Lower lobe of right lung (tissue), 2 donors: ENCODE data around the gene WDR37. TPM values are rescaled to one million over a fixed set of nuclear protein-coding genes. Genes with fewer than 3 reads are reported as not detected.

Source experiments
- ATAC-seq, 2 donors: fragments of 200-7000 bp; cut with Tn5 transposase; one replicate each; pipeline ENCODE4 v1.9.1; 2020 to 2022; ENCODE audit warnings: mild to moderate bottlenecking in 2 of 2, moderate library complexity in 2 of 2
- DNase-seq: peaks from one replicate; pipeline ENCODE4 v3.0.0-alpha.2; 2020
- H3K27ac ChIP-seq: fragments of 200-600 bp; one replicate; pipeline ENCODE4 v1.8.0; 2022
- H3K27me3 ChIP-seq: fragments of 200-600 bp; one replicate; pipeline ENCODE4 v1.8.0; 2022; ENCODE audit warnings: low read depth
- H3K36me3 ChIP-seq: fragments of 200-600 bp; one replicate; pipeline ENCODE4 v1.8.0; 2022; ENCODE audit warnings: mild to moderate bottlenecking
- H3K4me1 ChIP-seq: fragments of 200-600 bp; one replicate; pipeline ENCODE4 v1.8.0; 2022
- H3K4me3 ChIP-seq: fragments of 200-600 bp; one replicate; pipeline ENCODE4 v1.8.0; 2022; ENCODE audit warnings: mild to moderate bottlenecking
- H3K9me3 ChIP-seq: fragments of 200-600 bp; one replicate; pipeline ENCODE4 v1.8.0; 2022
- intact Hi-C: fragments of 100-400 bp; cut with DNase I; formaldehyde crosslinking; loops from one replicate; pipeline ENCODE4 v1.11.0; 2022
- total RNA-seq: library from RNA; stranded (reverse); fragmentation: NEBNext Ultra II Directional; extraction: Animal tissue kit (Norgen Biotek cat#: 25700); gene quantifications from one replicate; pipeline ENCODE4 v1.2.1, GENCODE V29; 2021
- TF ChIP-seq, protein P1 (sequence below): fragments of 200-600 bp; IDR thresholded peaks from one replicate; pipeline ENCODE4 v1.8.0; 2022; ENCODE audit warnings: antibody characterized with exemption, mild to moderate bottlenecking
- donor health status: DM: no; HTN: yes; CAD: no; lungs with severe emphysema.

Gene WDR37
- total RNA-seq, 1 donor from 2014 or later = 22.0 TPM

DNA sequence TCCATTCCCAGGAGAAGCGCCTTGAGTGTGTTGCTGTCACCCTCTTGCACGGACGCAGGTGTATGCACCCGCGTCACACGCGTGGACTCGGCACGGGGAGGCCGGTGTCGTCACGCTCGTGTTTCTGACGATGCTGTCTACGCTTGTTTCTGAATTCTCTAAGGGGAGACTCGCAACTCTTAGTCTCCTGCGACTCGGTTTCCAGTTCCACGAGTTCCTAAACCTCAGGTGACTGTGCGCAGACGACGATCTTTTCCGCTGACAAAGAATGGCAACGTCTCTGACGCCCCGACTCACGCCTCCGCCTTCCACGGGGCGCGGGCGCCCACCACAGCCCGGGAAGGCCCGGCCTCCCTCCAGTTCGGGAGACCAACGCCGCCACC lies 7.8 kb upstream of the WDR37 start:
- ATAC-seq = peak; percentile 2 to 3
- peak overlapping the region; percentile 100 for H3K27ac ChIP-seq
- intact Hi-C loops = no loop called here
- no peaks in the 10 kb centered on the region for H3K27me3 ChIP-seq
- H3K4me1 ChIP-seq = peaks cover 58% of the 10 kb centered on the region
- H3K4me3 ChIP-seq = peak overlapping the region; percentile 79
- DNase-seq = peak; percentile 69
- H3K36me3 ChIP-seq = peaks cover 17% of the 10 kb centered on the region
- no peaks in the 10 kb centered on the region for H3K9me3 ChIP-seq
- TF ChIP-seq, protein P1, sequence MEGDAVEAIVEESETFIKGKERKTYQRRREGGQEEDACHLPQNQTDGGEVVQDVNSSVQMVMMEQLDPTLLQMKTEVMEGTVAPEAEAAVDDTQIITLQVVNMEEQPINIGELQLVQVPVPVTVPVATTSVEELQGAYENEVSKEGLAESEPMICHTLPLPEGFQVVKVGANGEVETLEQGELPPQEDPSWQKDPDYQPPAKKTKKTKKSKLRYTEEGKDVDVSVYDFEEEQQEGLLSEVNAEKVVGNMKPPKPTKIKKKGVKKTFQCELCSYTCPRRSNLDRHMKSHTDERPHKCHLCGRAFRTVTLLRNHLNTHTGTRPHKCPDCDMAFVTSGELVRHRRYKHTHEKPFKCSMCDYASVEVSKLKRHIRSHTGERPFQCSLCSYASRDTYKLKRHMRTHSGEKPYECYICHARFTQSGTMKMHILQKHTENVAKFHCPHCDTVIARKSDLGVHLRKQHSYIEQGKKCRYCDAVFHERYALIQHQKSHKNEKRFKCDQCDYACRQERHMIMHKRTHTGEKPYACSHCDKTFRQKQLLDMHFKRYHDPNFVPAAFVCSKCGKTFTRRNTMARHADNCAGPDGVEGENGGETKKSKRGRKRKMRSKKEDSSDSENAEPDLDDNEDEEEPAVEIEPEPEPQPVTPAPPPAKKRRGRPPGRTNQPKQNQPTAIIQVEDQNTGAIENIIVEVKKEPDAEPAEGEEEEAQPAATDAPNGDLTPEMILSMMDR = no peak

DNA sequence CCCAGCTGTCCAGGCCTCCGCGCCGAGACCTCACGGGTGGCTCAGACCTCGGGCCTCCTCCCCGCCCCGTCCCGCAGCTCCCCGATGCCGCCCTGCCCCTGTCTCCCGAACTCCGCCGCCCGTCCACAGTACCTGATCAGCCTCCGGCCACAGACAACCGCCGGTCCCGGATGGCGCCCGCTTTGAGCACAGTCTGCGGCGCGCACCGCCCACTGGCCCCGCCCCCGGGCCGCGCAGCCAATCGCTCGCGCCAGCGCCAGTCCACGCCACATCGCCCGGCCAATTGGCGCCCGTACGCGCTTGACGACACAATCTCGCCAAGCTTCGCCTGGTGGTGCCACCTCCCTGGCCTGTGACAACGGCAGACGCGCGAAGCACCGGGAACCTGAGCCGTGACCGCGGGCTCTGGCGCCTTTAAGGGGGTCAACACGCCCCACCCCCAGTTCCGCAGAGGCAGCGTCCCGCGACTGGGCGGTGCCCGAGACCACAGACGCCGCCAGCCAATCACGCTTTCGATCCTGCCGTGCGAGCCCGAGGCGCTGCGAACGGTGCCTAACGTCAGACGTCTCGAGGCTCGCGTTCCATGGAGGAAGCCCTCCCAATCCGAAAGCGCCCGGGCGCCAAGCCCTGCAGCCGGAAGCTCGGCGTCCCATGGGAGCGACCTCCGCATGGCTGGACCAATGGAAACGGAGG lies 7.3 kb upstream of the WDR37 start, which contains the start of gene IDI1:
Gene IDI1 (minus strand): TSS at position 388 of the 693 bp plus-strand sequence. CDS start 116 bp downstream, at position 272.
- DNase-seq (peak; percentile 99), ATAC-seq (peak; percentile 97 to 98)
- H3K27me3 ChIP-seq = no peaks in the 10 kb centered on the region
- H3K27ac ChIP-seq = peak within 1 kb of the TSS; percentile 100
- TF ChIP-seq, protein P1 = no peak
- intact Hi-C loops = no loop called here
- peak within 1 kb of the TSS; percentile 79 for H3K4me3 ChIP-seq
- H3K4me1 ChIP-seq = peaks cover 57% of the 10 kb centered on the region
- H3K9me3 ChIP-seq = no peaks in the 10 kb centered on the region
- H3K36me3 ChIP-seq = peaks cover 11% of the 10 kb centered on the region

DNA sequence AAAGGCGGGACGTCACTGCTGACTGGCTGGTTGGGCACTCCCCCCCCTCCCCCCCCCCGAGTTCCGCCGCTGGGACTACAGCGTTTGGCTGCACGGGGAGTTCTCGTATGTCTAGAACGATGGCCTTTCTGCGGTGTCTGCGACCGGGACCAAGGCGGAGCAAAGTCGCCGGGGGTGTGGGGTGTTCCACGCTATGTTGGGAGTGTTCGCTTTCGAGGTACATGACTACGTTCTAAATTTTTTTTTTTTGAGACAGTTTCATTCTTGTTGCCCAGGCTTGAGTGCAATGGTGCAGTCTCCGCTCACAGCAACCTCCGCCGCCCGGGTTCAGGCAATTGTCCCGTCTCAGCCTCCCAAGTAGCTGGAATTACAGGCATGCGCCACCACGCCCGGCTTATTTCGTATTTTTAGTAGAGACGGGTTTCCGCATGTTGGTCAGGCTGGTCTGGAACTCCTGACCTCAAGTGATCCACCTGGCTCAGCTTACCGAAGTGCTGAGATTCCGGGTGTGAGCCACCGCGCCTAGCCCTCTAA lies 6.7 kb upstream of the WDR37 start:
- Histone ChIP-seq H3K36me3 (peaks cover 8% of the 10 kb centered on the region), H3K4me3 (peak overlapping the region; percentile 79), H3K4me1 (peaks cover 57% of the 10 kb centered on the region), H3K9me3 (no peaks in the 10 kb centered on the region), H3K27ac (peak overlapping the region; percentile 100), H3K27me3 (no peaks in the 10 kb centered on the region)
- TF ChIP-seq, protein P1 = no peak
- intact Hi-C loops = no loop called here
- ATAC-seq = no peak
- no peak for DNase-seq

DNA sequence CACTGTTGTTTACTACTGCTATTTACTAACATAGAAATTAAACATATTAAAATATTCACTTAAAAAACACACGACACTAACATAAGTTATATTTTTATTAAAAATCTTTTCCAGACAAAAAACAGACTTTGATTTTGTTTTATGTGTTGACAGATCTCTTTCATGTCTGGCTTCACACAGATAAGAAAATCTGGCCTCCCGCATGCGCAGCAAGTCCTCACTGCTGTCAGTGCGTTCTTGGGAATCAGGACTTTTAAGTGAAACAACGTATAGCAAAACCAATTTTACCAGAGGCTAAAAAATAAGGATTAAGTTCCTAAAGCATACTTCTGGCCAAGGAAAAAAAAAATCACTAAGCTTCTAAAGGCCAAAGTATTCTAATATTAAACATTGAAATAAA lies 6.0 kb upstream of the WDR37 start:
- DNase-seq = no peak

DNA sequence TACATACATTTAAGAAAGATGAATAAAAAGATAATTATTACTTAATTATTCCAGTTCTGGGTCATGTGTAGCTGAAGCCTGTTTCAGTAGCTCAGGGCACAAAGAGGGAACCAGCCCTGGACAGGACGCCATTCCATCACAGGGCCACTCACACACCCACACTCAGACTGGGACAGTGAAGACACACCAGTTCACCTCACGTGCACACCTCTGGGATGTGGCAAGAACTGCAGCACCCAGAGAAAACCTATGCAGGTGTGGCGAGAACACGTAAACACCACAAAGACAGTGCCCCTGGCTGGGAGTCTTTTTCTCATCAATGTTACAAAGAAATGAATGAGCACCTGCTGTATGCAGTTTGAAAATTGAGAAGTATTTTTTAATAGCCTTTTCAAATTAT lies 5.6 kb upstream of the WDR37 start:
- ATAC-seq (no peak), DNase-seq (no peak)
- H3K4me3 ChIP-seq = peak overlapping the region; percentile 79
- TF ChIP-seq, protein P1 = no peak
- peak overlapping the region; percentile 100 for H3K27ac ChIP-seq
- peaks cover 58% of the 10 kb centered on the region for H3K4me1 ChIP-seq
- H3K36me3 ChIP-seq = peaks cover 13% of the 10 kb centered on the region
- intact Hi-C loops = no loop called here
- H3K27me3 ChIP-seq = no peaks in the 10 kb centered on the region
- H3K9me3 ChIP-seq = no peaks in the 10 kb centered on the region

More for the DNA sequence above, 6.0 kb upstream of the WDR37 start:
- intact Hi-C loops = no loop called here
- Histone ChIP-seq H3K4me1 (peaks cover 58% of the 10 kb centered on the region), H3K27ac (peak overlapping the region; percentile 100), H3K4me3 (peak overlapping the region; percentile 79), H3K9me3 (no peaks in the 10 kb centered on the region), H3K27me3 (no peaks in the 10 kb centered on the region), H3K36me3 (peaks cover 13% of the 10 kb centered on the region)
- TF ChIP-seq, protein P1 = no peak
- ATAC-seq = no peak
